ENCODE results near the gene TFDP1. TPM values are rescaled to one million over a fixed set of nuclear protein-coding genes. Genes with fewer than 3 reads are reported as not detected.

TFDP1 gene
- total RNA-seq, 2 donors from 2014 or later = 31.1 to 33.6 TPM

GRCh38 chr13:113654591-113655345 is 70.2 kb downstream of the TFDP1 start:
- ATAC-seq (no peak), DNase-seq (no peak)
- no peaks in the 10 kb centered on the region for H3K36me3 Mint-ChIP-seq (ENCODE audit: low read depth)
- no peaks in the 10 kb centered on the region for H3K9me3 ChIP-seq (ENCODE audit: control insufficient read depth, low read length, poor library complexity, severe bottlenecking)
- H3K27me3 Mint-ChIP-seq = no peaks in the 10 kb centered on the region
- H3K4me1 Mint-ChIP-seq = no peaks in the 10 kb centered on the region
- no peak overlapping the region for H3K27ac Mint-ChIP-seq
- no peak overlapping the region for H3K4me3 Mint-ChIP-seq

GRCh38 chr13:113655346-113656002 is 70.9 kb downstream of the TFDP1 start:
- Mint-ChIP-seq H3K27ac (no peak overlapping the region), H3K36me3 (ENCODE audit: low read depth) (no peaks in the 10 kb centered on the region), H3K4me1 (no peaks in the 10 kb centered on the region), H3K27me3 (no peaks in the 10 kb centered on the region), H3K4me3 (no peak overlapping the region)
- DNase-seq (no peak), ATAC-seq (no peak)
- no peaks in the 10 kb centered on the region for H3K9me3 ChIP-seq (ENCODE audit: control insufficient read depth, low read length, poor library complexity, severe bottlenecking)

- Mint-ChIP-seq H3K36me3 (ENCODE audit: low read depth) (no peaks in the 10 kb centered on the region), H3K4me3 (no peak overlapping the region), H3K4me1 (no peaks in the 10 kb centered on the region), H3K27me3 (no peaks in the 10 kb centered on the region), H3K27ac (no peak overlapping the region)
- H3K9me3 ChIP-seq (ENCODE audit: control insufficient read depth, low read length, poor library complexity, severe bottlenecking) = no peaks in the 10 kb centered on the region
- DNase-seq = no peak
- ATAC-seq = no peak
Measured at GRCh38 chr13:113656003-113656588, 71.5 kb downstream of the TFDP1 start.

GRCh38 chr13:113656831-113657671 is 72.5 kb downstream of the TFDP1 start:
- Mint-ChIP-seq H3K4me3 (no peak overlapping the region), H3K27ac (no peak overlapping the region)
- no peak for DNase-seq

GRCh38 chr13:113657851-113658741 is 73.5 kb downstream of the TFDP1 start, which contains the start of gene ATP4B:
Gene ATP4B (minus strand): TSS chr13:113658198. CDS start chr13:113658144, 54 bp downstream.
- H3K27ac Mint-ChIP-seq = no peak within 1 kb of the TSS
- H3K36me3 Mint-ChIP-seq (ENCODE audit: low read depth) = no peaks in the 10 kb centered on the region
- DNase-seq (no peak), ATAC-seq (no peak)
- no peaks in the 10 kb centered on the region for H3K4me1 Mint-ChIP-seq
- H3K9me3 ChIP-seq (ENCODE audit: control insufficient read depth, low read length, poor library complexity, severe bottlenecking) = peaks cover 2% of the 10 kb centered on the region
- no peaks in the 10 kb centered on the region for H3K27me3 Mint-ChIP-seq
- H3K4me3 Mint-ChIP-seq = no peak within 1 kb of the TSS

More at GRCh38 chr13:113656831-113657671, 72.5 kb downstream of the TFDP1 start:
- H3K9me3 ChIP-seq (ENCODE audit: control insufficient read depth, low read length, poor library complexity, severe bottlenecking) = peaks cover 2% of the 10 kb centered on the region
- ATAC-seq = no peak
- H3K27me3 Mint-ChIP-seq = no peaks in the 10 kb centered on the region
- H3K36me3 Mint-ChIP-seq (ENCODE audit: low read depth) = no peaks in the 10 kb centered on the region
- H3K4me1 Mint-ChIP-seq = no peaks in the 10 kb centered on the region

GRCh38 chr13:113658836-113659235 is 74.3 kb downstream of the TFDP1 start:
- Mint-ChIP-seq H3K27ac (no peak overlapping the region), H3K27me3 (no peaks in the 10 kb centered on the region), H3K36me3 (ENCODE audit: low read depth) (no peaks in the 10 kb centered on the region), H3K4me3 (no peak overlapping the region), H3K4me1 (no peaks in the 10 kb centered on the region)
- H3K9me3 ChIP-seq (ENCODE audit: control insufficient read depth, low read length, poor library complexity, severe bottlenecking) = peaks cover 2% of the 10 kb centered on the region
- no peak for ATAC-seq
- DNase-seq = no peak

- no peaks in the 10 kb centered on the region for H3K36me3 Mint-ChIP-seq (ENCODE audit: low read depth)
- no peak overlapping the region for H3K4me3 Mint-ChIP-seq
- no peaks in the 10 kb centered on the region for H3K4me1 Mint-ChIP-seq
- ATAC-seq = no peak
- no peaks in the 10 kb centered on the region for H3K27me3 Mint-ChIP-seq
- peaks cover 2% of the 10 kb centered on the region for H3K9me3 ChIP-seq (ENCODE audit: control insufficient read depth, low read length, poor library complexity, severe bottlenecking)
- H3K27ac Mint-ChIP-seq = no peak overlapping the region
- no peak for DNase-seq
Measured at GRCh38 chr13:113659337-113659736, 74.8 kb downstream of the TFDP1 start.

- DNase-seq (no peak), ATAC-seq (no peak)
- no peaks in the 10 kb centered on the region for H3K27me3 Mint-ChIP-seq
- no peak overlapping the region for H3K27ac Mint-ChIP-seq
- peaks cover 2% of the 10 kb centered on the region for H3K9me3 ChIP-seq (ENCODE audit: control insufficient read depth, low read length, poor library complexity, severe bottlenecking)
- H3K36me3 Mint-ChIP-seq (ENCODE audit: low read depth) = no peaks in the 10 kb centered on the region
- H3K4me1 Mint-ChIP-seq = no peaks in the 10 kb centered on the region
- no peak overlapping the region for H3K4me3 Mint-ChIP-seq
Measured at GRCh38 chr13:113660066-113660465, 75.5 kb downstream of the TFDP1 start.

GRCh38 chr13:113661509-113661908 is 77.0 kb downstream of the TFDP1 start:
- no peak for ATAC-seq
- H3K9me3 ChIP-seq (ENCODE audit: control insufficient read depth, low read length, poor library complexity, severe bottlenecking) = peaks cover 2% of the 10 kb centered on the region
- Mint-ChIP-seq H3K4me3 (no peak overlapping the region), H3K27ac (no peak overlapping the region), H3K27me3 (no peaks in the 10 kb centered on the region), H3K36me3 (ENCODE audit: low read depth) (no peaks in the 10 kb centered on the region), H3K4me1 (no peaks in the 10 kb centered on the region)
- no peak for DNase-seq

- no peak overlapping the region for H3K4me3 Mint-ChIP-seq
- no peak overlapping the region for H3K27ac Mint-ChIP-seq
- peaks cover 4% of the 10 kb centered on the region for H3K27me3 Mint-ChIP-seq
- H3K4me1 Mint-ChIP-seq = no peaks in the 10 kb centered on the region
- H3K9me3 ChIP-seq (ENCODE audit: control insufficient read depth, low read length, poor library complexity, severe bottlenecking) = peaks cover 2% of the 10 kb centered on the region
- no peaks in the 10 kb centered on the region for H3K36me3 Mint-ChIP-seq (ENCODE audit: low read depth)
- DNase-seq (no peak), ATAC-seq (no peak)
Measured at GRCh38 chr13:113663934-113664333, 79.4 kb downstream of the TFDP1 start.

GRCh38 chr13:113664751-113665596 is 80.4 kb downstream of the TFDP1 start:
- peaks cover 7% of the 10 kb centered on the region for H3K27me3 Mint-ChIP-seq
- DNase-seq (no peak), ATAC-seq (no peak)
- H3K4me3 Mint-ChIP-seq = no peak overlapping the region
- H3K4me1 Mint-ChIP-seq = no peaks in the 10 kb centered on the region
- H3K36me3 Mint-ChIP-seq (ENCODE audit: low read depth) = no peaks in the 10 kb centered on the region
- H3K9me3 ChIP-seq (ENCODE audit: control insufficient read depth, low read length, poor library complexity, severe bottlenecking) = peaks cover 2% of the 10 kb centered on the region
- peak overlapping the region; percentile 45 for H3K27ac Mint-ChIP-seq
